K562 (cell line): ENCODE measurements around the gene LYZL6. TPM values are rescaled to one million over a fixed set of nuclear protein-coding genes. Genes with fewer than 3 reads are reported as not detected.
A peak's percentile ranks its signal among the peaks of the same experiment; 100 is the strongest.

Experiments
- ATAC-seq: fragments of 200-7000 bp; cut with Tn5 transposase; 3 replicates; pipeline ENCODE4 v1.9.1; 2020; ENCODE audit warnings: moderate library complexity
- BruUV-seq: library from RNA; stranded (reverse); fragments of 400-500 nt; replicated peaks from 2 replicates; lab custom pipeline; 2021; lab: Mats Ljungman, UMichigan
- CTCF ChIA-PET: fragments of 300-600 bp; formaldehyde crosslinking; extraction: SDS; loops from one replicate; lab custom pipeline; 2021; ENCODE audit warnings: low intra/inter-chr PET ratio; lab: Yijun Ruan, JAX
- POLR2A ChIA-PET: fragments of 300-600, 350-650 bp; sonication (Branson Sonifier 250); formaldehyde crosslinking; extraction: SDS; loops from one replicate; lab custom pipeline; 2021; ENCODE audit warnings: antibody characterized with exemption, inconsistent platforms; lab: Yijun Ruan, JAX
- DNase-seq, 4 experiments: peaks; one replicate each; pipeline versions ENCODE4 v3.0.0 to v3.0.0-alpha.2; 2011 to 2018; ENCODE audit warnings: low spot score in 3 of 4, mixed read lengths in 3 of 4; ENCODE audit errors: extremely low read depth in 1 of 4
- FAIRE-seq: peaks from 2 replicates; lab custom pipeline; 2011; peaks lifted over from hg19 to GRCh38; lab: Jason Lieb, UNC
- H2AFZ ChIP-seq: 2 replicates; pipeline ENCODE4 v1.6.0; 2011; ENCODE audit warnings: low read depth, low read length, control low read depth, inconsistent platforms
- H3K27ac ChIP-seq: fragments of 200-600 bp; 3 replicates; pipeline ENCODE4 v1.8.0; 2011; ENCODE audit warnings: low read depth, mild to moderate bottlenecking, control low read depth, inconsistent platforms, low read length, moderate library complexity, mixed read lengths; ENCODE audit errors: extremely low read depth
- H3K27me3 ChIP-seq, 2 experiments: fragments of 300-600 bp in 1 of 2; 2 replicates in 1 of 2; 3 replicates in 1 of 2; pipeline versions ENCODE4 v1.6.0 to v1.8.0; 2011; ENCODE audit warnings: inconsistent platforms in 2 of 2, low read length in 2 of 2, mild to moderate bottlenecking in 1 of 2, mixed read lengths in 1 of 2, moderate library complexity in 1 of 2; ENCODE audit not compliant: control insufficient read depth in 2 of 2, insufficient read depth in 2 of 2
- H3K36me3 ChIP-seq: fragments of 300-600 bp; 3 replicates; pipeline ENCODE4 v1.8.0; 2011; ENCODE audit warnings: mild to moderate bottlenecking, low read length, inconsistent platforms; ENCODE audit not compliant: control insufficient read depth, insufficient read depth
- H3K4me1 ChIP-seq, 2 experiments: fragments of 200-600 bp in 1 of 2; replicated peaks in 1 of 2; 2 replicates in 1 of 2; 3 replicates in 1 of 2; pipeline versions ENCODE4 v1.5.1 to v1.8.0; 2011; ENCODE audit warnings: inconsistent platforms in 2 of 2, low read length in 2 of 2, mild to moderate bottlenecking in 1 of 2, mixed read lengths in 1 of 2, moderate library complexity in 1 of 2; ENCODE audit not compliant: control insufficient read depth in 2 of 2, insufficient read depth in 2 of 2
- H3K4me2 ChIP-seq: 2 replicates; pipeline ENCODE4 v1.6.1; 2011; ENCODE audit warnings: low read length, control low read depth, inconsistent platforms, mixed read lengths; ENCODE audit not compliant: insufficient read depth
- H3K4me3 ChIP-seq: fragments of 200-600 bp; sonication (generic), shearing (Covaris generic); 2 replicates; pipeline ENCODE4 v1.5.1; 2016; ENCODE audit warnings: control low read depth, inconsistent platforms
- H3K79me2 ChIP-seq: fragments of 200-600 bp; 3 replicates; pipeline ENCODE4 v1.8.0; 2011; ENCODE audit warnings: low read length, inconsistent platforms; ENCODE audit not compliant: control insufficient read depth, insufficient read depth
- H3K9ac ChIP-seq, 2 experiments: 2 replicates each; pipeline versions ENCODE4 v1.6.0 to v1.6.1; 2011; ENCODE audit warnings: low read depth in 2 of 2, low read length in 2 of 2, control low read depth in 1 of 2, inconsistent platforms in 1 of 2, mild to moderate bottlenecking in 1 of 2, mixed read lengths in 1 of 2; ENCODE audit not compliant: insufficient read depth in 1 of 2
- H3K9me1 ChIP-seq: one replicate; pipeline ENCODE4 v1.6.0; 2011; ENCODE audit warnings: inconsistent platforms, mild to moderate bottlenecking, low read length, moderate library complexity; ENCODE audit not compliant: control insufficient read depth, insufficient read depth
- H3K9me3 ChIP-seq: replicated peaks from 2 replicates; pipeline ENCODE4 v1.5.1; 2011; ENCODE audit warnings: low read depth, low read length, inconsistent platforms; ENCODE audit not compliant: control insufficient read depth, insufficient read depth
- H4K20me1 ChIP-seq: replicated peaks from 2 replicates; pipeline ENCODE4 v1.6.1; 2011; ENCODE audit warnings: low read length, inconsistent platforms, mixed read lengths; ENCODE audit not compliant: control insufficient read depth, insufficient read depth
- CXXC5 ChIP-seq: fragments of 250-450 bp; sonication (Bioruptor Pico); IDR thresholded peaks from 2 replicates; pipeline ENCODE4 v1.8.0; 2022; ENCODE audit warnings: inconsistent platforms, mild to moderate bottlenecking, moderate library complexity
- KLF10 ChIP-seq: fragments of 250-450 bp; sonication (Bioruptor Pico); IDR thresholded peaks from 2 replicates; pipeline ENCODE4 v1.6.1; 2021; ENCODE audit warnings: matching md5 sums
- NFXL1 ChIP-seq: fragments of 450-650 bp; formaldehyde crosslinking; IDR thresholded peaks from 2 replicates; pipeline ENCODE4 v1.4.0; 2021; ENCODE audit warnings: mild to moderate bottlenecking
- TRIM24 ChIP-seq, 2 experiments: fragments of 450-650 bp; IDR thresholded peaks; 2 replicates each; pipeline ENCODE4 v1.6.1; 2016
- ZC3H11A ChIP-seq: IDR thresholded peaks from 2 replicates; pipeline ENCODE4 v1.6.1; 2012; ENCODE audit warnings: low read depth, low read length, improper control_type of control experiment
- WGBS: fragments of 100-300 bp; shearing (Covaris generic); methylation state at CpG from one replicate; pipeline ENCODE4 v1.1.6; 2016; ENCODE audit warnings: low coverage, mixed read lengths; ENCODE audit not compliant: insufficient coverage; ENCODE audit errors: missing lambda C conversion rate; 5-methylcytosine and 5-hydroxymethylcytosine counted together
- in situ Hi-C: fragments of 300-500 bp; cut with MboI; formaldehyde crosslinking; loops from 4 replicates; pipeline ENCODE4 v1.15.0; 2018; ENCODE audit warnings: inconsistent platforms, mixed read lengths
- intact Hi-C: fragments of 100-400 bp; cut with micrococcal nuclease; formaldehyde crosslinking; loops from 2 replicates; pipeline ENCODE4 v1.14.2; 2022
- polyA plus RNA-seq, 8 experiments: library from polyadenylated mRNA; depleted of rRNA in 4 of 8; stranded (reverse) in 5 of 8; unstranded in 3 of 8; fragments of >200 nt; fragmentation: Nextera tagmentation in 2 of 8; fragmentation: Illumina TruSeq in 1 of 8; extraction: Ambion mirVana in 2 of 8; extraction: Trizol in 1 of 8; gene quantifications; 2 replicates each; pipeline versions ENCODE4 v1.2.1 to v1.2.3, GENCODE V29; 2011 to 2014; ENCODE audit warnings: inconsistent platforms in 1 of 8, missing spikeins in 1 of 8
- total RNA-seq, 7 experiments: library from RNA; depleted of rRNA in 6 of 7; stranded (reverse); fragments of >200 nt in 6 of 7; fragmentation: Illumina TruSeq in 2 of 7; extraction: Trizol in 2 of 7; gene quantifications; 2 replicates each; pipeline versions ENCODE4 v1.2.1 to v1.2.3, GENCODE V29; 2011 to 2021; ENCODE audit warnings: low replicate concordance in 1 of 7
- TF ChIP-seq, protein P1 (sequence below): fragments of 450-650 bp; IDR thresholded peaks from 2 replicates; pipeline ENCODE4 v1.6.1; 2017; ENCODE audit warnings: antibody characterized with exemption

LYZL6 gene
- total and polyA plus RNA-seq, 9 of the 15 experiments (the other 6 are each of a cell fraction or from before 2014, with no cell fraction given): not detected

DNA sequence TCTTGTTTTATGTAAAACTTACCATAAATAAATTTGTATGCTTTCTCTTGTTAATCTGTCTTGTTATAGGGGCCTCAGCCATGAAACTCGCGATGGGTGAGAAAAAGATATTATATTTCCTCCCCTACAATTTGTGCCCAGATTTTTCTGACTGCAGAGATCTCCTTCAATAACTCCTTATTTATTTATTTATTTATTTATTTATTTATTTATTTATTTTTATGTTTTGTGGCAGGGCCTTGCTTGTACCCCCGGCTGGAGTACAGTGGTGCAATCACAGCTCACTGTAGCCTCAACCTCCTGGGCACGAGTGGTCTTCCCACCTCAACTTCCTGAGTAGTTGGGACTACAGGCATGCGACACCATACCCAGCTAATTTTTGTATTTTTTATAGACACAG is 40.1 kb downstream of the LYZL6 start:
- Histone ChIP-seq H3K9ac (no peak overlapping the region), H3K9me1 (no peaks in the 10 kb centered on the region), H3K4me1 (peaks cover 9 to 14% of the 10 kb centered on the region in 2 experiments; a peak in 4 of 5 replicates), H3K27me3 (no peaks in the 10 kb centered on the region), H3K27ac (no peak overlapping the region), H3K36me3 (no peaks in the 10 kb centered on the region), H3K9me3 (no peaks in the 10 kb centered on the region), H3K79me2 (no peaks in the 10 kb centered on the region), H3K4me2 (no peak overlapping the region), H2AFZ (no peak overlapping the region), H4K20me1 (no peaks in the 10 kb centered on the region), H3K4me3 (no peak overlapping the region)
- ATAC-seq (no peak), DNase-seq (no peak), FAIRE-seq (no peak)
- in situ Hi-C loops (no loop called here), intact Hi-C loops (no loop called here)
- WGBS: 85% methylated on average over 5 of the region's 5 CpGs
- ChIA-PET POLR2A (interaction anchor here (1.4 kb wide), 1 partner anchor 10 kb away, joined by 3 read pairs; no protein-coding TSS in a partner anchor), CTCF (no interaction called here)
- TF ChIP-seq TRIM24 (IDR thresholded peaks at IDR 0.05): no peak
- peak; percentile 34; the same call in 1 of the 2 replicates for TF ChIP-seq ZC3H11A
- BruUV-seq: no TSS peak

- intact Hi-C loops: no loop called here
- Histone ChIP-seq H3K79me2 (no peaks in the 10 kb centered on the region), H3K9me1 (no peaks in the 10 kb centered on the region), H3K27me3 (no peaks in the 10 kb centered on the region), H3K4me3 (no peak overlapping the region), H3K9ac (no peak overlapping the region), H3K4me2 (no peak overlapping the region), H3K9me3 (no peaks in the 10 kb centered on the region)
- DNase-seq (no peak), ATAC-seq (no peak)
- ChIA-PET POLR2A (interaction anchor here (0.9 to 1.4 kb wide), 3 partner anchors 31 to 52 kb away, joined by 3 to 5 read pairs (median 4); no protein-coding TSS in a partner anchor), CTCF (no interaction called here)
- in situ Hi-C loops: no loop called here
- TF ChIP-seq NFXL1 (CRISPR knock-in tag): no peak
- TF ChIP-seq, protein P1, sequence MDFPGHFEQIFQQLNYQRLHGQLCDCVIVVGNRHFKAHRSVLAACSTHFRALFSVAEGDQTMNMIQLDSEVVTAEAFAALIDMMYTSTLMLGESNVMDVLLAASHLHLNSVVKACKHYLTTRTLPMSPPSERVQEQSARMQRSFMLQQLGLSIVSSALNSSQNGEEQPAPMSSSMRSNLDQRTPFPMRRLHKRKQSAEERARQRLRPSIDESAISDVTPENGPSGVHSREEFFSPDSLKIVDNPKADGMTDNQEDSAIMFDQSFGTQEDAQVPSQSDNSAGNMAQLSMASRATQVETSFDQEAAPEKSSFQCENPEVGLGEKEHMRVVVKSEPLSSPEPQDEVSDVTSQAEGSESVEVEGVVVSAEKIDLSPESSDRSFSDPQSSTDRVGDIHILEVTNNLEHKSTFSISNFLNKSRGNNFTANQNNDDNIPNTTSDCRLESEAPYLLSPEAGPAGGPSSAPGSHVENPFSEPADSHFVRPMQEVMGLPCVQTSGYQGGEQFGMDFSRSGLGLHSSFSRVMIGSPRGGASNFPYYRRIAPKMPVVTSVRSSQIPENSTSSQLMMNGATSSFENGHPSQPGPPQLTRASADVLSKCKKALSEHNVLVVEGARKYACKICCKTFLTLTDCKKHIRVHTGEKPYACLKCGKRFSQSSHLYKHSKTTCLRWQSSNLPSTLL: no peak
- TF ChIP-seq KLF10 (CRISPR knock-in tag): no peak
- TF ChIP-seq CXXC5 (CRISPR knock-in tag): no peak
- TF ChIP-seq, all 486 proteins: peak for 0
- H3K36me3 ChIP-seq: no peaks in the 10 kb centered on the region
- no peaks in the 10 kb centered on the region for H4K20me1 ChIP-seq
- no TSS peak for BruUV-seq
- H2AFZ ChIP-seq: no peak overlapping the region
- no peak overlapping the region for H3K27ac ChIP-seq
- WGBS: 48% methylated on average over 4 of the region's 9 CpGs
- H3K4me1 ChIP-seq: peaks cover 9 to 20% of the 10 kb centered on the region in 2 experiments; a peak in 4 of 5 replicates
- no peak for FAIRE-seq
Observed at GRCh38 chr17:35901631-35902175, 41.8 kb downstream of the LYZL6 start.
